Adipose tissue (tissue), 3 donors: ENCODE measurements around the gene CIDEB. TPM values are rescaled to one million over a fixed set of nuclear protein-coding genes. Genes with fewer than 3 reads are reported as not detected.
"Not testable (repeated sequence)": the region's sequence is repeated elsewhere in the genome, so short reads cannot be mapped to it uniquely, and the experiment has no call there.

Experiments used
- H3K27ac ChIP-seq: one replicate; pipeline ENCODE4 v1.5.1; 2013; ENCODE audit warnings: low read depth, low read length
- WGBS, 3 donors: extraction: QIAGEN DNeasy Blood & Tissue Kit; methylation state at CpG; one replicate each; pipeline ENCODE4 v1.1.7; 2013; 5-methylcytosine and 5-hydroxymethylcytosine counted together
- polyA plus RNA-seq, 3 donors: library from polyadenylated mRNA; stranded (reverse); fragments of 200-250 nt; gene quantifications; one replicate each; pipeline ENCODE4 v1.2.3, GENCODE V29; 2013
- donor health status: healthy with polysubstance abuse.
- donor health status: Bipolar disorder and iron deficiency.
- donor health status: healthy.

The CIDEB gene
- polyA plus RNA-seq, 3 donors: 10.3 to 18.0 (median 10.6) TPM

DNA sequence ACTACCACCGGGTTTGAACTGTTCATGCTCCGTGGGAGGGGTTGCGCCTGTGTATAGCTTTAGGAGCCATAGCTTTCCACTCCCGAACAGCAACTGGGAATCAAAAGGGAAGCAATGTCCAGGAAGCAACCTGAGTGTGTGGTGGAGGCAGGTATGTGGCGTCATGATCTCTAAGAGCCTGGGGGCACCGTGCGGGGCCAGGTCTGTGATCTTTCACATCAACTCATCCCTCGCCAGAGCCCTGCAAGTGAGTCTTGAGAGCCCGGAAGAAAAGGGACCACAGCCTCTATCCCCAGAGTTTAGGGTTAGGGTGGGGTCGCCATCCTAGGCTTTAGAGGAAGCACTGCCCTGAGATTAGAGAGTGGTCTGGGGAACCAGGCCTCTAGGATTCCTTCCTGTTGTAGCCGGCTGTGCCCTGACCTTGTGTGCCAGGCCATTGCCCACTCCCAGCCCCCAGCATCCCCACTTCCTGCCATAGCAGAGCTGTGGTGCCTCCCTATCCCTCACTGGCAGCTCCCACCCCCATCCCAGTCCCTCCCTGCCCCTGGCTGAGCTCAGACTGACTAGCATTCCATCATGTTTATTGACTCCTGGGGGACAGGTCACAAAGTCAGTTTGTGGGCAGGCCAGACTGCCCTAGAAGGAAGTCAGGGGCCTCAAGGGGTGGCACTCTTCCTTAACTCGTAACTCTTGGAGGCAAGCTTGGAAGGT, 27.8 kb upstream of the CIDEB start:
- no peak overlapping the region for H3K27ac ChIP-seq
- 55 to 80% (median 55%) methylated on average over 12 of the region's 12 CpGs for WGBS, 3 donors

DNA sequence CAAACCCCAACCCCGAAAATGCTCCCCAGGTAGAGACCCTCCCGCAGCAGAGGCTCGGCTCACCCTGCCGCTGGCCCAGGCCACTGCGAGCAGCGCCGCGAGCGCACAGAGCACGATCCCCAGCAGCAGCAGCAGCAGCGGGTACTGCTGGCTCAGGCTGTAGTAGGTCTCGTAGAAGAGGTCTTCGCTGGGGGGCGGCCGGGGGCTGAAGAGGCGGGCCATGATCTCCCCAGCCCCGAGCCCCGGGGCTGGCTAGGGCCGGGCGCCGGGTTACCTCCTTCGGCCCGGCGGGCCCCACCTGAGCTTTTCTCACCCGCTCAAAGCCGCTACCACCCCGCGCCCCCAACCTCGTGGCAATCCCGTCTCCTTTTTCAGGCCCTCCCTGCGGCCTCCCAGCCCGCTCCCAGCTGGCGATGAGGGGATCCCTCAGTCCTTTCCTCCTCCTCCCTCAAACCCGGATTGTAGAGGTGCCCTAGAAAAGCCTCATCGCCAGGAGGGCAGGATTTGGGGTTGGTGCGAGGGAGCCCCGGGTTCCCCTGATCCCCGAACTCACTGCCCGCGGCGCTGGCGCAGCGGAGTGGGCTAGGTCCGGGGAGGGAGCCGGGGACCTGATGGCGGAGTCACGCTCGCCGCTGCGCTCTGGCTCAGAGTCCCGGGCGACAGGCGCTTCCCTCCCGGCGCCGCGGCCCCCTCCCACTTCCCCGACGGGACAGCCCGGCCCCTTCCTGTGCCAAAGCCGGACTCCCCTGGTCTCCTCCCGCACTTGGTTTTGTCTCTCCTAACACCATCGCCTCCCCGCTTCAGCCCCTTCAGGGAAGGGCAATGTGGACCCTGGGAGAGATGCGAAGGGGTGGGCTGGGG, 26.9 kb upstream of the CIDEB start, which contains the start of gene ADCY4:
TSS of gene ADCY4 (minus strand) at position 641 of the 861 bp plus-strand sequence. CDS start at position 222, 419 bp downstream.
- H3K27ac ChIP-seq: no peak within 1 kb of the TSS
- WGBS, 3 donors: 4 to 12% (median 5%) methylated on average over 64 to 65 of the region's 65 CpGs

- no peak overlapping the region for H3K27ac ChIP-seq
- 11 to 30% (median 23%) methylated on average over 52 to 56 of the region's 56 CpGs for WGBS, 3 donors
These were observed 24.7 kb upstream of the CIDEB start for GRCh38 chr14:24332268-24332993.

DNA sequence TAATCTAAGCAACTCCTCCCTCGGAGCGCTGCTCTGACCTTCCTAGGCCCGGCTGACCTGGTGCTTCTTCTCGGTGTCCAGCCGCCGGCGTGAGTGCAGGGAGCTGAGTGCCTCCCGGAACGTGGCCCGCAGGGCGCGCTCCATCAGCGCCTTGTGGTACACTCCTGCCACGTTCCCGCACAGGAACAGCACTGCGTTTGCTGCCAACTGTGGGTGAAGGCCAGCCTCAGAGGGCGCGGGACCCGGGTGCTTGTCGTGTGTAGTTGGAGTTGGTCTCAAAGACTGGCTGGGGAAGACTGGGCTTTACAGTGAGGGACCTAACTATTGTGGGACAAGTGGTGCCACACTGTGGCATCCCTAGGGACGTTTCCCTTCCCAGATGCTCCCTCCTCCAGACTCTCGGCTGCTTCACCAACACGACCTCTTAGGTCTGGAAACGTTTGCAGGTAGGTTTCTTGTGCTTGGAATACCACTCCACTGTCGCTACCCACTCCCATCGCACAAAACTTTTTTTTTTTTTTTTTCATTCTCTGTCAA, 24.0 kb upstream of the CIDEB start:
- H3K27ac ChIP-seq: no peak overlapping the region
- 43 to 67% (median 54%) methylated on average over 26 of the region's 26 CpGs for WGBS, 3 donors

DNA sequence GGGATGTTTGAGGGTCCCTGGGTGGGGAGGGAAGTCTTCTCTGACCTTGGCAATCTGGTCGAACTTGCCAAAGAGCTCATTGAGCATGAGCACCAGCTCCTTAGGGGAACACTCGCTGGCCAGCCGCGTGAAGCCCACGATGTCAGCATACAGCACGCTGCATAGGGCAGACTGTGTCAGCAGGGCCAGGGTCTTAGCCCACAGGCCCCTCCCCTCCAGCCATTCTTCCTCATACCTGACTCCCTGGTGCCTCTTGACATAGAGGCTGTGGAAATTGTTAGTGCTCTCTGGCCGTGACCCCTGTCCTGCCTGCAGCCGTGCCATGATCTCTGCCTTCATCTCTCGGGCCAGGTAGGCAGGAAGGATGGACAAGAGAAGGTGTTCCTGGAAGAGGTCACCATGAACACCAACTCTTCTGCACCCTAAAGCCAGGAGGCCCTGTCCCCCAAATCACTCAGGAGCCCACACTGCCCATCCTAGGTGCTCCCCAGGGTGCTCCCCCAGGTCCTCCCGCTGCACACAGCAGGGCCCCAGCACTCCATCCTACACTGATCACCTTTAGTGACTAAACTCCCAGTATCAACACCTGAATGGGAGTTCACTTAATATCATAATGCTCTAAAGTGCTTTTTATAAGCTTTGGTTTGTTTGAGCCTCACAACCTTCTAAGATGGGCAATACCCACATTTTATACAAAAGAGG, 23.3 kb upstream of the CIDEB start:
- WGBS, 3 donors: 90 to 93% (median 91%) methylated on average over 10 of the region's 10 CpGs
- no peak overlapping the region for H3K27ac ChIP-seq

- WGBS, 3 donors: 52 to 85% (median 59%) methylated on average over 9 of the region's 9 CpGs
- H3K27ac ChIP-seq: no peak overlapping the region
These were observed 22.0 kb upstream of the CIDEB start for GRCh38 chr14:24329736-24330135.

DNA sequence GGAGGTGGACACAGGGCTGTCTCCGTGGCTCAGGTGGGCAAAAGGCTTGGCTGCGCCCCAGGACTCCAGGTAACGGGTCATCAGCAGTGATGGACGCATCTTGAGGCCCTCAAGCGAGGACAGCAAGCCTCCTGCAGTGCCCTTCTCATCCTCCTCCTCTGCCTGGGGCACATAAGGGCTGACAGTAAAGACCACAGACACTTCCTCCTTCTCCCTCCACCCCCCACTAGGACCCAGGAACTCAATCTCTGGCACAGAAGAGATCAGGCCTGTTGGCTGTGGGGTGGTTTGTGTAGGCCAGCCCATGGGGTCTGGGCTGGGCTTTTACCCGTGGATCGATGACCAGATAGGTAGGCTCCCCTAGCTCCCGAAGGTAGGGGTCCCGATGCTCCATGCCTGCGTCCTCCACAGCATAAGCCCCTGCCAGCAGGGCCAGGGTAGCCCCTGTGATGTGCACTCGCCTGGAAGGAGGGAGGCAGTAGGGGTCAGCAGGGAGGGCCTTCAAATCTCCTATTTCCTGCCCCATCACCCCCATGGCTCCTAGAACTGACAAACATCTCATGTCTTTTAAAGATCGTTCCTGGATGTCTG, 21.4 kb upstream of the CIDEB start:
- WGBS, 3 donors: 85 to 89% (median 88%) methylated on average over 12 of the region's 12 CpGs
- no peak overlapping the region for H3K27ac ChIP-seq

DNA sequence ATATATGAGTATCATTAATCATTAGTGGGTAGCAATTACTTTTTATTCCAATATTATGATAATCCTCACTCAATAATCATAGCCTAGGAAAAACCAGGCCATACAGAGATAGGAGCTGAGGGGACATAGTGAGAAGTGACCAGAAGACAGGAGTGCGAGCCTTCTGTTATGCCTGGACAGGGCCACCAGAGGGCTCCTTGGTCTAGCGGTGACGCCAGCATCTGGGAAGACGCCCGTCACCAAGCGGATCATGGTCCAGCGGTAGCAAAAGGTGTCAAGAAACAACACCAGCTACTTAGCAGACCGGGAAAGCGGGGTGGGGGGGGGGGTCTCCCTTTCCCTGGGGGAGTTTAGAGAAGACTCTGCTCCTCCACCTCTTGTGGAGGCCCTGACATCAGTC, 20.1 kb upstream of the CIDEB start:
- WGBS, 3 donors: 5 to 8% (median 7%) methylated on average over 9 of the region's 9 CpGs
- H3K27ac ChIP-seq: not testable (repeated sequence)

GRCh38 chr14:24327303-24327702, 19.5 kb upstream of the CIDEB start:
- WGBS, 3 donors: 61 to 80% (median 64%) methylated on average over 2 of the region's 2 CpGs
- H3K27ac ChIP-seq: no peak overlapping the region

DNA sequence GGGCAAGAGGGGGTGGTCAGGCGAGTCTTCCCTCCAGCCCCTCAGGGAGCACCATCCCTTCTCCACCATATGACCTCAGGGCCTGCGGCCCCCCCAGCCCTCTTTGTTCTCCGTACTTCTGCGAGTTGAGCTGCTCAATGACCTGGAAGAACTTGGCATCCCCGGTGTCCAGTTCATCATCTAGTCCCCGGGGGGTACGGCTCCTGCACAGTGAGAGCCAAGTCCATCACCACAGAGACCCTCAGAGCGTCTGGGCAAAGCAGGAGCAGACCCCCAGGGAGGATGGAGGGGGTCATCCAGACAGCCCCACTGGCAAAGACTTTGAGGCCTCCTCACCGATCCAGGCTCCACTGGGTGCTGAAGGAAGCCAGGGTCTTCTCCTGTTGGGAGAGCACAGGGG, 18.2 kb upstream of the CIDEB start:
- WGBS, 3 donors: 80 to 87% (median 84%) methylated on average over 9 of the region's 9 CpGs
- no peak overlapping the region for H3K27ac ChIP-seq

- H3K27ac ChIP-seq: no peak overlapping the region
- 67 to 76% (median 75%) methylated on average over 5 of the region's 5 CpGs for WGBS, 3 donors
These were observed 17.3 kb upstream of the CIDEB start for GRCh38 chr14:24325041-24325530.

GRCh38 chr14:24324024-24324423, 16.2 kb upstream of the CIDEB start:
- WGBS, 3 donors: 74 to 88% (median 84%) methylated on average over 6 of the region's 6 CpGs
- H3K27ac ChIP-seq: no peak overlapping the region

DNA sequence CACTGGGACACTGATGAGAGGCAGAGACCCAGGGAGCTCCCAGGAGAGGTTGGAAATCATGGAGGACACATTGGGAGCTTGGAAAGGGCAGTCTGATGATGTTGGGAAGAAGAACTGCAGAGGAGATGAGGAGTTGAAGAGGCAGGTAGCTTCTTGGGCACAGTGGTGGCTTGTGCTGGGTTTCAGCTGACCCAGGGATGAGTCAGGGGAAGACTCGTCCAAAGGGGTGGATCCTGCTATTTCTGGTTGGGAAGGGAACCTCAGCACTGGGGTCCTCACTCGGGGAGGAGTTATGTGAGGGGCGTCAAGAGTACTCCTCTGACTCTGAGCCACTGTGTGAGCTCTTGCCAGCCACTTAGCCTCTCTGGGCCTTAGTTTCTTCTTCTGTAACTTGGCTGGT, 15.6 kb upstream of the CIDEB start:
- H3K27ac ChIP-seq: no peak overlapping the region
- WGBS, 3 donors: 63 to 74% (median 66%) methylated on average over 3 of the region's 3 CpGs

- no peak overlapping the region for H3K27ac ChIP-seq
- WGBS, 3 donors: 84 to 88% (median 88%) methylated on average over 8 to 10 of the region's 10 CpGs
These were observed 14.9 kb upstream of the CIDEB start for GRCh38 chr14:24322672-24323071.

DNA sequence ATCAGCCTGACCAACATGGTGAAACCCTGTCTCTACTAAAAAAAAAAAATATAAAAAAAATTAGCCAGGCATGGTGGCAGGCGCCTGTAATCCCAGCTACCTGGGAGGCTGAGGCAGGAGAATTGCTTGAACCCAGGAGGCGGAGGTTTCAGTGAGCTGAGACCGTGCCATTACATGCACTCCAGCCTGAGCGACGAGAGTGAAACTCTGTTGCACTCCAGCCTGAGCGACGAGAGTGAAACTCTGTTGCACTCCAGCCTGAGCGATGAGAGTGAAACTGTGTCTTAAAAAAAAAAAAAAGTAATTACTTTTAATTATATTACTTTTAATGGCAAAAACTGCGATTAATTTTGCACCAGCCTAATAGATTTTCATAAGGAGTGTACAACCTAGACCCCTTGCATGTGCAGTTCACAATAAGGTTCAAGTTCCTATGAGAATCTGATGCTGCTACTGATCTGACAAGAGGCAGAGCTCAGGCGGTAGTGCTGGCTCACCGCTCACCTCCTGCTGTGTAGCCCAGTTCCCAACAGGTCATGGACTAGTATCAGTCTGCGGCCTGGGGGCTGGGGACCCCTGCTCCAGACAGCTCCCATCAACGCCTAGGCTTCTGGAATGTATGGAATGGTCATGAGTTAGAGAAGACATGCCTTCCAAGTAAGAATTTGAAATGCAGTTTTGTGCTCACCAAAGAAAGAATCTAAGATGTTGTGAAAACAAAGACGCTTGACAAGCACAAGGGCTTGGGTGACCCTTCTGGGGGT, 13.6 kb upstream of the CIDEB start:
- WGBS, 3 donors: 82 to 92% (median 90%) methylated on average over 14 of the region's 14 CpGs

GRCh38 chr14:24317141-24317928, 9.6 kb upstream of the CIDEB start:
- no peak overlapping the region for H3K27ac ChIP-seq

More for the DNA sequence above, 13.6 kb upstream of the CIDEB start:
- H3K27ac ChIP-seq: no peak overlapping the region

More at GRCh38 chr14:24317141-24317928, 9.6 kb upstream of the CIDEB start:
- WGBS, 3 donors: 89 to 93% (median 90%) methylated on average over 3 of the region's 3 CpGs
